GM19240 (cell line): ENCODE data around the gene ECT2.
"Not testable (repeated sequence)": the region's sequence is repeated elsewhere in the genome, so short reads cannot be mapped to it uniquely, and the experiment has no call there.

ENCODE experiments used
- DNase-seq: peaks from one replicate; pipeline ENCODE4 v3.0.0; 2011; ENCODE audit warnings: low spot score; ENCODE audit not compliant: insufficient read length

The ECT2 gene, protein sequence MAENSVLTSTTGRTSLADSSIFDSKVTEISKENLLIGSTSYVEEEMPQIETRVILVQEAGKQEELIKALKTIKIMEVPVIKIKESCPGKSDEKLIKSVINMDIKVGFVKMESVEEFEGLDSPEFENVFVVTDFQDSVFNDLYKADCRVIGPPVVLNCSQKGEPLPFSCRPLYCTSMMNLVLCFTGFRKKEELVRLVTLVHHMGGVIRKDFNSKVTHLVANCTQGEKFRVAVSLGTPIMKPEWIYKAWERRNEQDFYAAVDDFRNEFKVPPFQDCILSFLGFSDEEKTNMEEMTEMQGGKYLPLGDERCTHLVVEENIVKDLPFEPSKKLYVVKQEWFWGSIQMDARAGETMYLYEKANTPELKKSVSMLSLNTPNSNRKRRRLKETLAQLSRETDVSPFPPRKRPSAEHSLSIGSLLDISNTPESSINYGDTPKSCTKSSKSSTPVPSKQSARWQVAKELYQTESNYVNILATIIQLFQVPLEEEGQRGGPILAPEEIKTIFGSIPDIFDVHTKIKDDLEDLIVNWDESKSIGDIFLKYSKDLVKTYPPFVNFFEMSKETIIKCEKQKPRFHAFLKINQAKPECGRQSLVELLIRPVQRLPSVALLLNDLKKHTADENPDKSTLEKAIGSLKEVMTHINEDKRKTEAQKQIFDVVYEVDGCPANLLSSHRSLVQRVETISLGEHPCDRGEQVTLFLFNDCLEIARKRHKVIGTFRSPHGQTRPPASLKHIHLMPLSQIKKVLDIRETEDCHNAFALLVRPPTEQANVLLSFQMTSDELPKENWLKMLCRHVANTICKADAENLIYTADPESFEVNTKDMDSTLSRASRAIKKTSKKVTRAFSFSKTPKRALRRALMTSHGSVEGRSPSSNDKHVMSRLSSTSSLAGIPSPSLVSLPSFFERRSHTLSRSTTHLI

DNA sequence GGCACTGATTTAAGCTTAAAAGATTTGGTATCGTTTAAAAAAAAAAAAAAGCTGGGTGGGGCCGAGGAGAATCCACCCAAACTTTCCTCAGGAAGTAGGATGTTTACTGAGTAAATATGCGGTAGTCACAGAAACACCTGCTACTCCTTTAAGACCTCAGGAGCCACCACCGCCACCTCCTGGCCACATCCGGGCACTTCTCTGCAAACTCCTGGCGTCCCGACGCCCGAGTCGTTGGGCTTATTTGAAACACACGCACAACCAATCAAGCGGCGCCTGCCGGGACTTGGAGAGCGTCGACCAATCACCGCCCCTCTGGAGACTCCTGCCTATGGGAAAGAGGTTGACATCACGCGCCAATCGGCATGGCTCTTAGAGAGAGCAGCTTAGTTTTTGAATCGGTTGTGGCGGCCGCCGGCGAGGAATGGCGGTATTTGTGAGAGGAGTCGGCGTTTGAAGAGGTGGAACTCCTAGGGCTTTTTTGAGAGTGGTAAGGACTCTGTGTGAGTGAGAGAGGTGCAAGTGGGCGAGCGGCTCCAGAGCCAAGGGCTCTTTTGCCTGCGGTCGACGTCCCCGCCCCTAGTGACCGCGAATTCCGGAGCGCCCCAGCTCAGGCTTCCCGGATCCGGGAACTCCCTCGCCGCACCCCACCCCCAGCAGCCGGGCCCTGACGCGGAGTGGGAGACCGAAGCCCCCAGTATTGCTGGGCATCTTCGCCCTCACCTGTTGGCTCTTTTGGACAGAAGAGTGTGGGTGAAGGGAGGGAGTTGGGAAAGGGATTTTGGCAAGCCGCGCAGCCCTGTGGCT, at the start of gene ECT2:
Gene ECT2 (plus strand): TSS at position 359 of the 807 bp plus-strand sequence. CDS start 3,805 bp downstream, outside the sequence.
- peak; percentile 87 for DNase-seq

DNA sequence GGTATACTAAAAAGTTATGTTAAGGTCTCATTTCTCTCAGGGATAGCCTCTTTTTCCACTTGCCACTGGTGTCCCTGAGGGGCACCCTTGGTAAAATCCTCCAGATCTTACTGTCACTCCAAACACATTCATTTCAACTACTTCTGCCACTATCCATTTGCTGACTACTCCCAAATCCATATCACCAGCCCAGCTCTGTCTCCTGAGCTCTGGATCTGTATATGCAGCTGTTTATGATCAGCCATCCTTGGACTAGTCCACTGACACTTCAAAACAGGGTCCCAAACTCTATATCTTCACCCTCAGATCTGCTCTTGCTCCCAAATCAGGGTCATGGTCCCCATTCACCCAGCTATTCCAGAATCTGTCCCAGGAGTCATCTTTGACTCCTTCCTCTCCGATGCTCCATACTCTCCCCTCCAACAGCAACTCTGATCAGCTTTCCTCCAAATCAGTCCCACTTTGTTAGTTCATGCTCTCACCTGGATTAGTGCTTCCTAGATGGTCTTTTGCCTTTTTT, 49.5 kb upstream of the ECT2 start:
- no peak for DNase-seq

DNA sequence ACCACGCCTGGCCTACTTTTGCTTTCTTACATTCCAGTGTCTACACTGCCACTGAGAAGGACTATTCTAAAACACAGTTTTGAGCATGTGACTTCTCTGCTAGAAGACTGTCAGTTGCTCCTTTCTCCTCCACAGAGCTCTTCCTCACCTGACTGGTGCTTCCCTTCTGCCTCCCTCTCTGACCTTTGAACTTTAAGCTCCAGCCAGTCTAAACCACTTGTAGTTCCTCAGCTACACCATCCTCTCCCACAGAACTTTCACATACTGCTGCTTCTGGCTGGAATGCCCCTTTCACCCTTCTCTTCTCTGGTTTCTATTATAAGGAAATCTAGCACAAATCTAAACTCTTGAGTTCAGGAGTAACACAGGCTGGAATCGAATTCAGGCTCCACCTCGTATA, 48.8 kb upstream of the ECT2 start:
- no peak for DNase-seq

DNA sequence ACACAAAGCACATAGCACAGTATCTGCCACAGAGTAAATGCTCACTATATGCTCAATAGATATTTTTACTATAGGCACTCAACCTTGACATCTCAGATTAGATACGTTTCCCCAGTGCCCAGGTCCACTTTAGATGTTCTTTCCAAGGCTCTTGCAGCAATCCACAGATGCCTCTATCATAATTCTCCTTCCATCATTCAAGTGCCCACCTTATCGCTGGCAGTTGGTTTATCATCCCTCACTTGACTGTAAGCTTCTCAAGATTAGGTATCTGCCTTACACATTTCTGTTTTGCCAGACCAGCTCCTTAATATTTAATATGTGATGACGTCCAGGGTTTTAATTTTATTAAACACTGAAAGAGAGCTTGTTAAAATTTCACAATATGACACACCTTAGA, 48.3 kb upstream of the ECT2 start:
- DNase-seq: no peak

DNA sequence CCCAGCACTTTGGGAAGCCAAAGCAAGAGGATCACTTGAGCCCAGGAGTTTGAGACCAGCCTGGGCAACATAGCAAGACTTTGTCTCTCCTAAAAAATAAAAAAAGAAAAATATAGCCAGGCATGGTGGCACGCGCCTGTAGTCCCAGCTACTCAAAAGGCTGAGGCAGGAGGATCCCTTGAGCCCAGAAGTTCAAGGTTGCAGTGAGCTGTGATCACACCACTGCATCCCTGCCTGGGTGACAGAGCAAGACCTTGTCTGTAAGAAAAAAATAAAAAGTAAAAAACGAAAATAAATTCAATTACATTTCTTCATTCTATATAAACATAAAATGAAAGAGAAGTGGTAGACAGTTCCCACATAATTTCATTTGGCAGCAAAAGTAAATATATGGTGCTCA, 47.8 kb upstream of the ECT2 start:
- DNase-seq: not testable (repeated sequence)

DNA sequence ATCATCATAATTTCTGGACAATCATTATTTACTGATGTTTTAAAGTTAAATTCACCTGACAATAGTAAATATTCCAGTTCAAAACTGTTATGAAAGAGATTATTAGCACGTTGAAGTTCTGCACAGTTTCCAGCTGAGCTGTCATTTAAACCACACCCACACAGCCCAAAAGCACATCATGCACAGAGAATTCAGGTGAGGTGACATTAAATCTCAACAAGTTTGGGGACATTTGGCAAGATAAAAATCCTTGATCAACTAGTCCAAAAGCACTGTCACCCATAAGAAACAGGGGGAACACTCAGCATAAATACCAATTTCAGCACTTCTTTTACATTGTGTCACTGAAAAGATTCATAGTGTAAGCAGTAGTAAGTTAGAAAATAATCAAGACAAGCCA, 46.5 kb upstream of the ECT2 start:
- DNase-seq: no peak

DNA sequence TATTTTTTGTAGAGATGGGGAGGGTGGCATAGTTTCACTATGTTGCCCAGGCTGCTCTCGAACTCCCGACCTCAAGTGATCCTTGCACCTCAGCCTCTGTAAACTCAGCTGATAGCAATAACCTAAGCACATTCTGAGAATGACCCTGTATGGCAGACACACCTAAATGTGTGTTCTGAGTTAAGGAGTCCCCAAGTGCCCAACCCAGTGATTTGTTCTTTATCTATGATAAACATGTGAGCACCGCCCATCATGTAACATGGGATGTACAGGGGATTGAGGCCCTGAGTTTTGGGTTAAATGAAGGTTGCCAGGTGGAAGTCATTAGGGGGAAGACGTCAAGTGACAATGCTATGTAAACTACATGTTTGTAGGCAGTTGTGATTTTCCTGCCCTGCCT, 45.4 kb upstream of the ECT2 start:
- no peak for DNase-seq

DNA sequence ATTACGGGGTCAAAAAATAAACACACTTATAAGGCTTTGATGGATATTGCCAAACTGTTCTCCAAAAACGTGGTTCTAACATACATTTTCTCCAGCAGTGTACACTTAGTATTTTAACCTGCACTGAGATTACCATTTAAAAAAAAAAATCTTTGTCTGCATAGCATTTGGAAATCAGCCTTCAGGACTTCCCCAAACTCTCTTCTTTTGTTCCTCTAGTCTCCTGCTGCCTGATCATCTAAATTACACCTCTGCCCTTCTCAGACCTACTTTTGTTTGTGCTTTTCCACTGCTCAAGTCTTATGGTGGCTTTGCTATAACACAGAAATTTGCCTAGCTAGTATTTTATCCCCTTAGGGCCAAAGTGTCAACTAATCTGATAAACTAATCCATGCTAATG, 43.5 kb upstream of the ECT2 start:
- no peak for DNase-seq

DNA sequence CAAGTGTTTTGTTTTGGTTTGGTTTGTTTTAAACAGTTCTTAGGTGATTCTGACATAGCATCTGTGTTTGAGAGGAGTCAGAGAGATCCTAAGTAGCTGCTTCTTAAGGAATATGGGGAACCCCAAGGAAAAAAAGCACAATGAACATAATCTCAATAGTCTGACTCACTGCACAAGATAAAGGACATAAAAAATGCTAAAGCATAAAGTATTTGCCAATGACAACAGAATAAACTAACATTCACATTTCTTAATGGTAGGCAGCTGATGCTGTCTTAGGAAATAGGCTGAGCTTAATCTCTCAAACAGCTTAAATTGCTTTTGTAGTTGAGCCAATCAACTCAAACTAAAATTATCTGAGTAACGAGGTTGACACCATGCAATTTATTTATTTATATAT, 42.6 kb upstream of the ECT2 start:
- DNase-seq: no peak

DNA sequence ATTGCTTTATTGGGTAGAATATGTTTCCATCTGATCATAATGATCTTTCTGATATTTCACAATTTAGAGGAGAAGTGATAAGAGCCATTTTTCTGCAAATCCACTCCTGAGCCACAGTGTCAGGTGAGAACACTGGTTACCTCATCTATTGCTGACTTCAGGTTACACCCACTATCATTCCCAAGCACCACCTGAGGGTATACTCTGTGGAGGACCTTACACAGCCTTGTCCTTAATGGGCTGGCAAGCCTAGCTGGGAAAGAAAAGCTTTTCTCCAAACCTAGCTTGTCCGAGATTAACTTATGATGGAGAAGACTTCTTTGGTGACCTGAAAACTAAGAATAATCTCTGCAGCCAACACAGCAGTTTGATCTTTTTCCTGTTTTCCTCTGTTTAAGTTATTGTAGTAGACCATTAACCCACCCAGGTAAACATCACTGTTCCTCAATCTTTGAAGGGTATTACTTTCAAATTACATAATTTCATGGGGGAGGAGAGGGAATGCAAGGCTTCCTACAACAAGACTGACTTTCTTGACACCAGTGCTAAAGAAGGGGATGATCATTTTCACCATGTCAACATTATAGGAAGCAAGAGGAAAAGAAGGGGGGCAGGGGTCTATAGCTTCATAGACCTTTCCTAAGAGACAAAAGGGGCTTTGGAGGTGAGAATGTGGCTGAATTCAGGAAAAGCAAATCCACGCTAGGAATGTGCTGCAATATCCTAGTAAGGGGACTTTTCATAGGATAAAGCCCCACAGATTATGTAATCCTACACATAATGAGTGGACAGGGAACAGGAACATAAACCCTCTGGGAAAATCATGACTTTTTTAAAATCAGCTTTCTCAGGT, 41.4 kb upstream of the ECT2 start:
- DNase-seq: no peak

DNA sequence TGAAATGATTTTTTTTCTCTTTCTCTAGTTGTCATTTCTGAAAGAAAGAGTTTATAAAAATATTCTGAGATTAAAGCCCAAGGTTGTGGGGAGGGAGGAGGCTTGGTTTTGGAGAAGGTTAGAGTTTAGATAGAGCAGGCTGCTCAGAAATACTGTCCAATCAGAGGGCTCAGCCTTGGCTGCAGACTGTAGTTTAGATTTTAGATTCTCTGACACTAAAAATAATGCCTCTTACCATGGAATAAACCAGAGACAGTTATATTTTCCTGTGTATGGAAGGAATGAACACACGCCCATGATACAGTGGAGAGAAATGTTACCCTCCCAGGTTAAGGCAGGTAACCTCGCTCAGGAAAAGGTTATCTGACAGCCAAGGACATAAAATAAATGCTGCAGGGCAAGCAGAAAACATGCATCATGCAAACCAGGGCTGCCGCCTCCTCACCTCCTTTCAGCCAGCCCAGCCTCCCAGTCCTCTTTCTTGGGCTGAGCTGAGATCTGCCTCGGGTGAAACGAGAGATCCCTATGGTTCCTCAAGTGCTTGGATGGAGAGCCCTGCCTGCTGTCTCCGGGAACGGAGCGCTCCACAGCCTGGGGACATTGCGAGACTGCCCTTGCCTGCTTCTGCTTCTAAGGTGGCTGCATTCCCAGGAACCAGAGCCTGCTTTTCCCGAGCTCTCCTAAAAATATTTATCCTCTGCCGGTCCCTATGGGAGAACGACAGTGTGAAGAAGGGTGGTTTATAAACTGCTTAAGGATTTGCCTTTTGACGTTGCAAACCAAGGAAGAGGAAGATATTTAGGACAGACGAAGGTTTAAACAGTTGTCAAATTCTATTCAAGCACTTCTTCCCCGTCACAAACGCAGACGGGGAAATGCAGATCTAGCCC, 40.5 kb upstream of the ECT2 start:
- no peak for DNase-seq

DNA sequence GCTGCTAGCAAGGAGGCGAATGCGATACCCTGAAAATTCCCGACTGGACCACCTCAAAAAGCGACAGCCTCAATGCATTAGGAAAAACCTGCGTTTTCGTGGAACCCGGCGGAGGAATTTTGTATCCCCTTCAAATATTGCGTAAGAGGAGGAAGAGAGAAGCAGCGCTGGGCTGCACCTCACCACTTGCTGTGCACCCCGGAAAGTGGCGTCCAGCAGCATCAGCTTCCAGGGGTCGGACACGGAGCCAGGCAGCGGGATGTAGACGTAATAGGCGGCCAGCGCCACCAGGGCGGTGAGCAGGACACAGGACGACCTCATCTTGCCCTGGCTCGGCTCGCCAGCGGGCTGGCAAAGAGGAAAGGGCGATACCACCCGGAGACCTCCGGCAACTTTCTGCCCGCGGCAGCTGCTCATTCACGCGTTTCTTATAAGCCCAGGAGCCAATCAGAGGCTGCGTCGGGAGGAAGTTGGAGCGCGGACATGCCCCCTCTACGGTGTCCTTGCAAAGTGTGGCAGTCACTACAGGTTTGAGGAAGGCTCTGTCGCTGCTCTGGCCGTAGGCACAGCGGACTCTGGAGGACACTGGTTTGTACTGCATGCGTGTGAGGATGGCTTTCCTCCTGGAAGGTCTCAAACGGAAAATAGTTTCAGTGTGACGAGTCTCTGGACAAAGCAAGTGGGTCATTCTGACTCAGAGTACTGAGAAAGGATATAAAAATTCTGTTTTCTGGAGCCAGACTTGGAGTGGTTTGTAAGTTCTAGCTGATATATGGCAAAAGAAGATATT, 39.7 kb upstream of the ECT2 start, which contains the start of gene NCEH1:
Gene NCEH1 (minus strand): TSS at position 404 of the 790 bp plus-strand sequence. CDS start 83 bp downstream, at position 321.
- peak; percentile 80 for DNase-seq

DNA sequence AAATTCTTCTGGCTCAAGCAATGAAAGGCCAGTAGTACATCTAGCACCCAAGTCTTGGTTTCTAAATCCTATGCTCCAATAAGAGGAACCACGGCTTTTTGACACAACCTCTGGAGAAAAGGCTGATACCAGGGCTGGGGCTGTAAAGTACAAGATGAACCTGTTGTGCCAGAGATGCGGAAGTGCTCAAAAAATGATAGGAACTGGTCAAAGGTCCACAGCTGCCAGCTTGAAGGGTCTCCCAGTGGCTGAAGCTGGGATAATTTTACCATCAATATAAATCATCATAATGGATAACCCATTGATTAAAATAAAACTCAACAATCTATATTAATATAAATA, 39.1 kb upstream of the ECT2 start:
- DNase-seq: no peak

DNA sequence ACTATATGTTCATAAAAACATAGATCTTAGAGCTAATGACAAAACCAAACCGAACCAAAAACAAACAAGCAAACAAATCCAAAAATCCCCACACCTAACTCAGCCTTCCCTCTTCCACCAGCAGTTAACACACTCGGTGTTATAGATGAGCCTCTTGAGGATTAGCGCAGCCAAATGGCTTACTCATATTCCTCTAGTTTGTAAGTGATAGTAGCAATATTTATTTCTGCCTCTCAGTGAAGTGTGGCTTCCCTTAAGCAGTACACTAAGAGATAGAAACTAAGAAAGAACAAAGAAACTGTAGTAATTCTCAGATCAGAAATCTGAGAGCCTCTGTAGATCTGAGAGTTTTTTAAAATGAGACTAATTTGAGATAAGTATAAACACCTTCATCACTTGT, 37.2 kb upstream of the ECT2 start:
- no peak for DNase-seq

DNA sequence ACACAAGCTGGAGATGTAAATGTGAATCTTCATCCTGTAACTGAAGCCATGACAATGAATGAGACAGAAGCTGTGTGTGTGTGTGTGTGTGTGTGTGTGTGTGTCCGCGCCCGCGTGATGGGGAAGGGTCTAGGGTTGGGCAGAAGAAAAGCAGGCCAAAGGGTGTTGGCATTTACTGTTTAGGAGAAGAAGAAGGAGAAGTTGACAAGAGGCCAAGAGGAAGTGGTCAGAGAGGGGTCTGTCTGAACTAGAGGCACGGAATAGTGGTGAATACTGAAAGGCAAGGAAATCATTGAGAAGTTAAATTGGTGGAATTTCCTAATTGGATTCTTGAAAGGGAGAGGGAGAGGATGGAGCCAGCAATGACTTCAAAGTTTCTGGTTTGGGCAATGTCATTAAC, 34.0 kb upstream of the ECT2 start:
- DNase-seq: no peak

DNA sequence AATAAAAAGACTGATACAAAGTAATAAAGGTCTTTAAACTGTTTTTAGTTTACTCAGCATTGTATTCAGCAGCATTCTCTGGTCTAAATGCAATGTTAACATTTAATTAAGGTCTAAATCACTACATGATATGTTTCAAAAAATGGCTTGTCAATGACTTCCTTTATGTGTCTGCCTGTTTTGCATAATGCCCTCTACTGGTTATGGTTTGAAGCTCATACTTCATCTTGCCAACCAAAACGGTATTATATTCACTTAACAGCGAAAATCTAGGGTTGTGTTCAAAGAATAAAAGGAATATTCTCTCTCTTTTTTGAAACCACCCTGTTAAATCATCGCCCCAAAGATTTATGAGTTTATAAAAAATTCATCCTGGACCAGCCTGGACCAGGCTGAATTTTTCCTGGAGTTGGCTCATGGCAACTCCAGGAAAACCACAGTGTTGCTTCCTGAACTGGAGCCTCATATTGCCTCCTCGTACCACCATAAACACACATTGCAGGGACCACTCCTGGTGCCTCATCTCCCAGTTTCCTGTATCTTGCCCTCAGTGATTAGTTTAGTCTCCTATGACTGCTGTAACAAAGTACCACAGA, 32.9 kb upstream of the ECT2 start:
- DNase-seq: no peak

DNA sequence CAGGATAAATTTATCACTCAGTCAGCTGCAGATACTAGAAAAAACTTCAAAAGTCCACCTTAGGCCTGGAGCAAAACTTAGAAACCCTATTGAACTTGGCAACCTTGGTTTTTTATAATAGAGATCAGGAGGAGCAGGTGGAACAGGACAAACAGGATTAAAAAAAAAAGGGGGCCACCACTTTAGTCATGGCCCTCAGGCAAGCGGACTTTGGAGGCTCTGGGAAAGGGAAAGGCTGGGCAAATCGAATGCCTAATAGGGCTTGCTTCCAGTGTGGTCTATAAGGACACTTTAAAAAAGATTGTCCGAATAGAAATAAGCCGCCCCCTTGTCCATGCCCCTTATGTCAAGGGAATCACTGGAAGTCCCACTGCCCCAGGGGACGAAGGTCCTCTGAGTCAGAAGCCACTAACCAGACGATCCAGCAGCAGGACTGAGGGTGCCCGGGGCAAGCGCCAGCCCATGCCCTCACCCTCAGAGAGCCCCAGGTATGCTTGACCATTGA, 27.9 kb upstream of the ECT2 start:
- not testable (repeated sequence) for DNase-seq

DNA sequence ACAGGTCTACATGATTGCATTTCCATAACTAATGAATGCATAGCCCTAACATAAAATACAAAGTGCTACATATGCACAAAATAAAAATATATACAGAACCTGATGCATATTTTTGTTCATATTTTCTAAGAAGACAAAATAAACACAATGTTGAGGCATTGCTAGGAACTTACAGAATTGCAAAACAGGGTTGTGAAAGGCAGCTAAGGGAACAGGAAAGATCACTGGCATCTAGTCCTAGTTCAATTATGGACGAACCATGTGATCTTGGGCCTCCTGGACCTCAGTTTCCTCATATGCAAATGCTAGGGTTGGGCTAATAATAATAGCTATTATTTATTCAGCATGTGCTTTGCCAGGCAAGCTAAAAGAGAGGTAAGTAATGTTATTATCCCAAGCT, 24.1 kb upstream of the ECT2 start:
- no peak for DNase-seq
